OCI-M1 (cell line): ENCODE data around the gene MAP3K3.
A peak's percentile ranks its signal among the peaks of the same experiment; 100 is the strongest.

Source experiments
- DNase-seq: peaks from one replicate; lab custom pipeline; 2025; lab: John Stamatoyannopoulos, UW

The MAP3K3 gene

GRCh38 chr17:63652106-63652505 is 29.9 kb downstream of the MAP3K3 start:
- no peak for DNase-seq

GRCh38 chr17:63653050-63653449 is 30.8 kb downstream of the MAP3K3 start:
- DNase-seq: no peak

DNA sequence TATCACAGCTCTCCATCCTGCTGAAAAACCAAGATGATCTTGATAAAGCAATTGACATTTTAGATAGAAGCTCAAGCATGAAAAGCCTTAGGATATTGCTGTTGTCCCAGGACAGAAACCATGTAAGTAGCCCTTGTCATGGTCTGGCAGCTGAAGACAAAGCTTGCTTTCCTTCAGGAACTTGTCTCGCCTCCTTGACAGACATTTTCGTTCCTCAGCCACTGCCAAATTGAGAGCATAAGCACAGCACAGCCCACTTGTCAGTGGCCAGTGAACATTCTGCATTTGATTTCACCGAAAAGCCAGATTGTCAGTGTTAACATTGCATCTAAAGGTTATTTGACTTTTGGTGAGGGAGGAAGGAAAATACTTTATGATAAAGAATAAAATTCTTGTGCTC is 35.6 kb downstream of the MAP3K3 start:
- no peak for DNase-seq

DNA sequence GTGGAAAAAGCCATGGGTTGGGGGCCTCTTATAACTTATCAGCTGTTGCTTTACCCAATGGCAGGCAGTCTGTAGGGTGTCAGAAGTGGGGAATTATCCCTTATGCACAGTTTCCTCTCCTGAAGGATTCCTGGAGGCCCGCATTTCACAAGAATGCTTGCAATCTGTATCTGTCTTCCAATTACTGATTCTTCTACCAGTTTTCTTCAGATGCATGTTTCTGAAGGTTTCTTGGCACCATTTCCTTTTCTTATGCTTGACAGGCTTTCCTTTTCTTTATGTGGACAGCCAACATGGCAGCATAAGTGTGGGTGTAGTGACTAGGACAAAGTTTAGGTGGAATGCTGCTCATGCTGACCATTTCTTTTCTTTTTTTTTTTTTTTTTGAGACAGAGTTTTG is 36.1 kb downstream of the MAP3K3 start:
- DNase-seq: no peak

DNA sequence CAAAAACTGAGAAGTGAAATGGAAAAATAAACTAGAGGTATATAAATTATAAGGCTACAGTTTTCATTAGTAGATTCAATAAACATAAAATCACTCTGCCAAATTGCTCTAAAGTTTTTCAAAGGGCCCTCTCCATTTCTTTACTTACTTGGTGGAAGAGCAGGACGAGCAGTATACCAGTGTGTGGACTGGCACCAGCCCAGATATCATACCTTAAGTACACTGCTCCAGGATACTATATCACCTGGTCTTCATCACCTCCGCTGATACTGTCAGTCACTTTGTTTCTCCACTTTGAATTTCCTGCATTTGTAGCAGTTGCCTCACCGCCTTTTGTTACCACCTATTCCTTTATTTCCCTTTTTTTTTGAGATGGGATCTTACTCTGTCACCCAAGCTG is 37.6 kb downstream of the MAP3K3 start:
- DNase-seq: no peak

DNA sequence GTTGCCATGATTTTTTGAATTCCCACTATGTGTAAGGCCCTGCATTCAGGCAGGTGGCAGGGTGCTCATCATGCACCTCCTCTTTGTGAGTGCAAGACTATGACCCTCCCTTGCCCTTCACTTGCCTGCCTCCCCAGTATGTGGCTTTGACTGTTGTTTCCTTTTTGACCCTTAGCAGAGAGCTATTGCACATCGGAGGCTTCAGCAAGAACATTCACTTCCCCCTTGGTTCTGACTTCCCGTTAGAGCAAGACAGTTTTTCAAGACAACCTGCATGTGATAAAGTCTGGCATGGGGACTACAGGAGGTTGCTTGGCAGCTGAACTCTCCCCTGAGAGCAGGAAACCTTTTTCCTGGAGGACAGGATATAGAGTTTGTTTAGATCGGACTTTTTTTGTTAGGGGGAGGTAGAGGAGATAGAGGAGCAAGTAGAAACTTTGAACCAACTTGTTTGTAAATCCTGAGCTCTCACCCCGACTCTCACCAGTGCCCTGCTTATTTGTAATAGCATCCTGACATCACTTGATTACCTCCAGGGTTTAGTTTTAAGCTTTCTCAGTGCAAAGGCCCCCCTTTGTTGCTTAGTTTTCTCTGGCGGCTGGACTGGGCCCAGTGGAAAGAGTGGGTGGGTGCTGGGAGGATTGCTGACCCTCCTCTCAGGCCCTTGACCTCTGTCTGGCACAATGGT is 43.5 kb downstream of the MAP3K3 start:
- peak; percentile 23 for DNase-seq

GRCh38 chr17:63672856-63673255 is 50.6 kb downstream of the MAP3K3 start:
- no peak for DNase-seq

- DNase-seq: peak; percentile 62
Observed at GRCh38 chr17:63675231-63675606, 53.0 kb downstream of the MAP3K3 start.

GRCh38 chr17:63675607-63676546 is 53.7 kb downstream of the MAP3K3 start:
- peak; percentile 94 for DNase-seq

DNA sequence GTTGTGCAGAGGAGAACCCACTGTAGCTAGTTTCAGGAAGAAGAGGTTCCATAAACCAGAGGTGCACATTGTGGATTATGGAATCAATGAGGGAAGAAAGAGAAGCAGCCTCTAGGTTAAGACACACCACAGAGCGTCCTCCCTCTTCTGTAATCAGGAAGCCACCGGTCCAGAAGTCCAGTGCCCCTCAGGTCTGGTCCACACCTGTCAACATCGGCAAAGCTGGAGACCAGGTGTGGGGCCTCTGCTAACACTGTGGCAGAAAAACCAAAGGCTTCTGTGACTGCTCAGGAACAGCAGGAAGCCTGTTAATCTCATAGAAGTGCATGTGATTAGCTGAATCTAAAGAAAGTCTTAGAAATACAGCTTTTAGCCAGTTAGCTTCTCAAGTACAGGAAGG is 54.4 kb downstream of the MAP3K3 start:
- no peak for DNase-seq

- no peak for DNase-seq
Observed at GRCh38 chr17:63679214-63679613, 57.0 kb downstream of the MAP3K3 start.

DNA sequence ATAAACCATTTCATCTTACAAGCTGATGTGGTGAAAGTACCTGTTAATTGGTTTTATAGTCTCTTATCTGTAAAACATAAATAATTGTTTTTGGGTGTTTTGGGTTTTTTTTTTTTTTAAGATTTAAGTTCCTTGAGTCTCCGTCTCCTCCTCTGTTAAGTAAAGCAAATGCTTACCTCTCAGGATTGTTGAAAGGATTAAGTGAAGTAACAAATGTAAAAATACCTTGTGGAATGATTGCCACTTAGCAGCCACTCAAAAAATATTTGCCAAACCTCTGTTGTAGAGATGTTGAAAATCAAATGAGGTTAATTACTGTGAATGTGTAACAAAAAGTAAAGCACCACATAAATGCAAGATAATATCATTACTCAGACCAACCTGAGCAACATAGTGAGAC is 58.5 kb downstream of the MAP3K3 start:
- DNase-seq: no peak

- no peak for DNase-seq
Observed at GRCh38 chr17:63681530-63681929, 59.3 kb downstream of the MAP3K3 start.

- peak; percentile 14 for DNase-seq
Observed at GRCh38 chr17:63682441-63682840, 60.2 kb downstream of the MAP3K3 start.

DNA sequence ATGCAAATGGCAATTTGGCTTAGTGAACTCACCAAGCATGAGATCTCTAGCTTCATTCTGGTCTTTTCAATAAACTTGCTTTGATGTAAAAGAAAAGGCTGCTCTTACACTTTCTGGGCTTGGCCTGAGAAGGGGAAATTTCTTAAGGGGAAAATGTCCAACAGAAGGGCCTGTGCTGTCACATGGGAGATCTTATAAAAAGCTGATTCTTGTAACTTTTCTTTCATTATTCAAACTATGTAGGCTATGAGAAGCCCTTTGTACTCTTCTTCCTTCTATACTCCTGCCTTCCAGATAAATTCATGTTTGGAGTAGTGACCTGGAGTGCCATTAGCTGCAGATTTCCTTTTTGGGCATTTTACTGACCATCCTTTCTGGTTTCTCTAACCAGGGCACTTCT is 60.8 kb downstream of the MAP3K3 start:
- no peak for DNase-seq

GRCh38 chr17:63685041-63685440 is 62.8 kb downstream of the MAP3K3 start:
- no peak for DNase-seq

DNA sequence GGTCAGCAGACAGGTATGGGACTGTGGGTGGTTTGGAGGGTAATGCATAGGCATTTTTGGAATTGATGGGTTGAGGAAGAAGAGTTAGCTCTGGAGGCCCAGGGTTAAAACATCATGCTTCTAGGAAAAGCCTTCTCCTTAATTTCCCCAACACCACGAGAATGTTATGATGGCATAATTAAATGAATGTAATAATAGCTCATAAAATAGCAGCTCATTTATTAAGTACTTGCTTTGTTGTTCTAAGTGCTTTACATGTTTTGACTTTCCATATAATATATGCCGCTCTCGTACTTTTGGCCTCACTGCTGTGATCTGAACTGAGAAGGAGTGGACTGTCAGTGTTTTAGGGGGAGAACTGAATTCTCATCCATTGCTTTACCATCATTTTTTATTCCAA is 63.4 kb downstream of the MAP3K3 start:
- no peak for DNase-seq

DNA sequence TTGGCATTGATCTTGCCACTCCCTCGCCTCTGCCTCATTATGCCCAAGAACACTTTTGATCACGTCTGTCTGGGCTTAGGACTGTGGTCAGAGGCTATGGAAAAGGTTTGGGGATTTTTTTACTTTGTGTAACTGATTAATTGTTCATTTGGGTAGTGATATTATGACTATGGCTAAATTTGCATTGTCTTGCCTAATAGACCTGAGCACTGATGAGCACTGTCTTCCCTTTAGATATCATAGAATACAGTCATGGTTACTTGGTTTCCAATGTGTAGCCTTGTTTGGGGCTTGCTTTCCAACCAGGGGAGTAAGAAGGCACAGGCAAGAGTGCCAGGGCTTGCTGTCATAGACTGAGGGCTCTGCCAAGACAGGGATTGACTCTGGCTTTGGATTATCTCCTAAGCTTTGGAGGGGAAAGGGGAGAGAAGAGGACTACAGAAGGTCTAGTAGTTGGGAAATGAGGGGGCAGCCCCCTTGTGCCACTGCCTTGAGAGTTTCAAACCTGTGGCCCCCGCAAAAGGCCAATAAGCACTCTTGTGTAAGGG is 64.0 kb downstream of the MAP3K3 start:
- DNase-seq: no peak

DNA sequence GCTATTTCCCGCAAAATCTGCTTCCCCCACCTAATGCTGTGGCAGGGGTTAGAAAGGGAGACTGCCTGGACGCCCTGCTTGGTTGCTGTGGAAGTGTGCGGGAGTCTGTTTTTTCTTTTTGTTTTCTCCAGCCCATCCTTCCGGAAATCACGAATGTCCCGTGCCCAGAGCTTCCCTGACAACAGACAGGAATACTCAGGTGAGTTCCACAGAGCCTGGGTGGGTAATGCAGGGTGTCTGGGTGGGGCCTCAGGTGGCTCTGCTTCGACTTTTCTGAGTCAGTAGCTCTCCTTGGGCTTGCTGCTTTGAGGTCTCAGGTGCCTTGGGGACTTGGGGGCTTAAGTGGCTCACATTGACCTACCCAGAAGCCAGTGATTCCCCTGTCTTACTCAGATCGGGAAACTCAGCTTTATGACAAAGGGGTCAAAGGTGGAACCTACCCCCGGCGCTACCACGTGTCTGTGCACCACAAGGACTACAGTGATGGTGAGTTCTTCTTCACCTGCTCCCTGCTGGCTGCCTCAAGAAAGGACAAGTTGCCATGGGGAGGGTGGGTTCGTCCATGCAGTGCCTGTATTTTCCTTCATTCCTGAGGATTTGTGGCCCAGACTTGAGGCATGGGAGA is 66.3 kb downstream of the MAP3K3 start:
- no peak for DNase-seq

DNA sequence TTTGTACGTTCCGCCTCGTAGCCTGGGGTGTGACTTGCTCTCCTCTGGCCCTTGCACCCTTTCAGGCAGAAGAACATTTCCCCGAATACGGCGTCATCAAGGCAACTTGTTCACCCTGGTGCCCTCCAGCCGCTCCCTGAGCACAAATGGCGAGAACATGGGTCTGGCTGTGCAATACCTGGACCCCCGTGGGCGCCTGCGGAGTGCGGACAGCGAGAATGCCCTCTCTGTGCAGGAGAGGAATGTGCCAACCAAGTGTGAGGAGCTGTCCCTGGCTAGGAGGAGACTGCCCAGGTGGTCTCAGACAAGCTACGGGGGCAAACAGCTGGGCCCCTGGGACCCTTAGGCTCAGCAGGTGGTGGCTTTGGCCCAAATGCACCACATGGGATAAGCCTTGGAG is 67.3 kb downstream of the MAP3K3 start:
- no peak for DNase-seq

DNA sequence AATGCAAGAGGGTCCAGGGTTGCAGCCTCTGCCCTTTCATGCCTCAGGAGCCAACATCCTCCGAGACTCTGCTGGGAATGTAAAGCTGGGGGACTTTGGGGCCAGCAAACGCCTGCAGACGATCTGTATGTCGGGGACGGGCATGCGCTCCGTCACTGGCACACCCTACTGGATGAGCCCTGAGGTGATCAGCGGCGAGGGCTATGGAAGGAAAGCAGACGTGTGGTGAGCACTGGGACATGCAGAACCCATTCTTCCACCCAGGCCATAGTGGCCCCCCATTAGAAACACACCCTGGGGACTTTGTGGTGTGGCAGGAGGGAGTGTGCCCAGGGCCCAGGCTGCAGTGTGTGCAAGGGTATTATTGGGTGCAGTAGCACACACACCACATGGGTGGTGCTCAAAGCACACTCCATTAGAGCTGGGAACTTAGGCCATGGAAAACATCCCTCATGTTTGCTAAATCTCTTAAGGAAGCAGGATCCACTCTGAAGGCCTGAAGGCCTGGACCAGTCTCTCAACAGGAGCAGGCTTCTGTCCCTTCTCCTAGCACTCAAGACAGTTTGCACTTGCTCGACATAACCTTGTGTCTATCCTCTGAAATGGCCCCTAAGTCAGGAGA is 70.1 kb downstream of the MAP3K3 start:
- no peak for DNase-seq

- no peak for DNase-seq
Observed at GRCh38 chr17:63693411-63694113, 71.3 kb downstream of the MAP3K3 start.
